Uterus (tissue), 2 donors: ENCODE data around the gene CYTH2.

ENCODE experiments used
- POLR2A ChIP-seq, 2 donors: fragments of 450-650 bp; IDR thresholded peaks; one replicate each; pipeline ENCODE4 v1.6.1; 2016; ENCODE audit warnings: antibody characterized with exemption in 2 of 2, mild to moderate bottlenecking in 1 of 2, moderate library complexity in 1 of 2
- TF ChIP-seq, protein P1 (sequence below), 4 experiments: fragments of 200-600 bp in 2 of 4; fragments of 450-650 bp in 2 of 4; sonication (generic) in 2 of 4; IDR thresholded peaks; one replicate each; pipeline ENCODE4 v1.5.1; 2016 to 2019; ENCODE audit warnings: antibody characterized with exemption in 4 of 4, mild to moderate bottlenecking in 2 of 4, moderate library complexity in 1 of 4

DNA sequence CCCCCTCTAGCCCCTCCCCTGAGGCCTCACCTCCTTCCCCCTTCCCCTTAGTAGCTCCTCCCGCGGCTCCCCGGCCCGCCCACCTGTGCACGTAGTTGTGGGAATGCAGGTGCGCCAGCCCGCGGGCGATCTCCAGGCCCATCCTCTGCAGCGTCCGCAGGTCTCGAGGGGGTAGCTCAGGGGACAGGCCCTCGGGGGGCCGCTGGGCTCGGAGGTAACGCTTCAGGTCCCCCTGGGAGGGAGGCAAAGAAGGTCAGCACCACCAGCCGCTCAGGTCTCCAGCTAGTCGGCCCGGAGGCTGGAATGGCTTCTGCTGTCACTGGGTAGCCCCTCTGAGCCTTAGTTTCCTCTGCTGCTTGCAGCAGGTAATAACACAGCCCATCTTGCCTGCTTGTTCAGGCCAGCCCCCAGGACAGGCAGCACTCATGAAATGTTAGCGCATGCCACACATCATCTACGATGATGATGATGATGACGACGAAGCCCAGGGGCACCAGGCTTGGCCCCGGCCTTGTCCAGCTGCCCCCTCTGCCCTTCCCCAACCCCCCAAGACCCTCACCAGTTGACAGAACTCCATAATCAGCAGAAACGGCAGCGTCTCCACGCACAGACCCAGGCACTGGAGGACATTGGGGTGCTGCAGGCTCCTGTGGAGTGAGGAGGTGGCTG lies 33.3 kb downstream of the CYTH2 start:
- peak in 1 of 2 donors; percentile 12 for TF ChIP-seq POLR2A (IDR thresholded peaks at IDR 0.05)
- TF ChIP-seq, protein P1, sequence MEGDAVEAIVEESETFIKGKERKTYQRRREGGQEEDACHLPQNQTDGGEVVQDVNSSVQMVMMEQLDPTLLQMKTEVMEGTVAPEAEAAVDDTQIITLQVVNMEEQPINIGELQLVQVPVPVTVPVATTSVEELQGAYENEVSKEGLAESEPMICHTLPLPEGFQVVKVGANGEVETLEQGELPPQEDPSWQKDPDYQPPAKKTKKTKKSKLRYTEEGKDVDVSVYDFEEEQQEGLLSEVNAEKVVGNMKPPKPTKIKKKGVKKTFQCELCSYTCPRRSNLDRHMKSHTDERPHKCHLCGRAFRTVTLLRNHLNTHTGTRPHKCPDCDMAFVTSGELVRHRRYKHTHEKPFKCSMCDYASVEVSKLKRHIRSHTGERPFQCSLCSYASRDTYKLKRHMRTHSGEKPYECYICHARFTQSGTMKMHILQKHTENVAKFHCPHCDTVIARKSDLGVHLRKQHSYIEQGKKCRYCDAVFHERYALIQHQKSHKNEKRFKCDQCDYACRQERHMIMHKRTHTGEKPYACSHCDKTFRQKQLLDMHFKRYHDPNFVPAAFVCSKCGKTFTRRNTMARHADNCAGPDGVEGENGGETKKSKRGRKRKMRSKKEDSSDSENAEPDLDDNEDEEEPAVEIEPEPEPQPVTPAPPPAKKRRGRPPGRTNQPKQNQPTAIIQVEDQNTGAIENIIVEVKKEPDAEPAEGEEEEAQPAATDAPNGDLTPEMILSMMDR (IDR thresholded peaks at IDR 0.05), result no peak
